Stimulated activated CD8-positive, alpha-beta memory T cell treated with anti-CD3 and anti-CD28 coated beads, Interleukin-7, amount 100 ng/mL, for 1 hour (primary cell): Measurements from ENCODE around the gene SLC45A2.
A peak's percentile ranks its signal among the peaks of the same experiment; 100 is the strongest.
"Not testable (repeated sequence)": the region's sequence is repeated elsewhere in the genome, so short reads cannot be mapped to it uniquely, and the experiment has no call there.

Experiments used
- DNase-seq, 2 donors: peaks; one replicate each; pipeline ENCODE4 v3.0.0-alpha.2; 2020; ENCODE audit warnings: low read depth in 2 of 2

SLC45A2 gene

GRCh38 chr5:33984671-33985124, at the start of gene SLC45A2:
TSS of gene SLC45A2 (minus strand) at chr5:33984693. CDS start at chr5:33984583, 110 bp downstream.
- DNase-seq, result no peak

- no peak for DNase-seq
These were observed 47.5 kb upstream of the SLC45A2 start for GRCh38 chr5:34031966-34032365.

- DNase-seq, result no peak
These were observed 46.6 kb upstream of the SLC45A2 start for GRCh38 chr5:34031117-34031516.

- DNase-seq, result not testable (repeated sequence)
These were observed 46.1 kb upstream of the SLC45A2 start for GRCh38 chr5:34030585-34030984.

- DNase-seq, result no peak
These were observed 45.6 kb upstream of the SLC45A2 start for GRCh38 chr5:34030048-34030447.

GRCh38 chr5:34028349-34028748, 43.9 kb upstream of the SLC45A2 start:
- no peak for DNase-seq

- no peak for DNase-seq
These were observed 41.7 kb upstream of the SLC45A2 start for GRCh38 chr5:34026089-34026761.

GRCh38 chr5:34022121-34022705, 37.7 kb upstream of the SLC45A2 start:
- DNase-seq, result no peak

GRCh38 chr5:34021334-34021733, 36.8 kb upstream of the SLC45A2 start:
- DNase-seq, result no peak

- DNase-seq, result no peak
These were observed 36.2 kb upstream of the SLC45A2 start for GRCh38 chr5:34020726-34021125.

GRCh38 chr5:34017254-34017653, 32.8 kb upstream of the SLC45A2 start:
- DNase-seq, result no peak

- DNase-seq, result no peak
These were observed 32.3 kb upstream of the SLC45A2 start for GRCh38 chr5:34016750-34017149.

GRCh38 chr5:34016222-34016621, 31.7 kb upstream of the SLC45A2 start:
- no peak for DNase-seq

GRCh38 chr5:34015120-34015822, 30.8 kb upstream of the SLC45A2 start:
- no peak for DNase-seq

- no peak for DNase-seq
These were observed 30.1 kb upstream of the SLC45A2 start for GRCh38 chr5:34014626-34015025.

GRCh38 chr5:34013547-34013946, 29.1 kb upstream of the SLC45A2 start:
- no peak for DNase-seq

- no peak for DNase-seq
These were observed 28.3 kb upstream of the SLC45A2 start for GRCh38 chr5:34012791-34013190.

- DNase-seq, result no peak
These were observed 27.0 kb upstream of the SLC45A2 start for GRCh38 chr5:34011536-34011935.

GRCh38 chr5:34010146-34010545, 25.7 kb upstream of the SLC45A2 start:
- not testable (repeated sequence) for DNase-seq

- DNase-seq, result no peak
These were observed 25.1 kb upstream of the SLC45A2 start for GRCh38 chr5:34009610-34010009.

- no peak for DNase-seq
These were observed 24.3 kb upstream of the SLC45A2 start for GRCh38 chr5:34008802-34009201.

GRCh38 chr5:34007621-34008600, 23.4 kb upstream of the SLC45A2 start, which contains the start of gene AMACR:
TSS of gene AMACR (minus strand) at chr5:34008050. CDS start at chr5:34008019, 31 bp downstream.
- DNase-seq, result peak; percentile 76 to 79
